K562 (cell line): Measurements from ENCODE around the gene PHACTR2. TPM values are rescaled to one million over a fixed set of nuclear protein-coding genes. Genes with fewer than 3 reads are reported as not detected.

Source experiments
- HDAC3 ChIP-seq: fragments of 450-650 bp; IDR thresholded peaks from 2 replicates; pipeline ENCODE4 v1.6.1; 2018; ENCODE audit warnings: borderline replicate concordance, mild to moderate bottlenecking, moderate library complexity; ENCODE audit not compliant: partially characterized antibody
- POLR2B ChIP-seq: fragments of 450-650 bp; IDR thresholded peaks from 2 replicates; pipeline ENCODE4 v1.6.1; 2018; ENCODE audit warnings: low read depth; ENCODE audit not compliant: partially characterized antibody
- PRMT5 ChIP-seq: sonication (generic); formaldehyde crosslinking; IDR thresholded peaks from 2 replicates; pipeline ENCODE4 v1.5.0; 2020; ENCODE audit warnings: missing genetic modification reagents
- polyA plus RNA-seq, 8 experiments: library from polyadenylated mRNA; depleted of rRNA in 4 of 8; stranded (reverse) in 5 of 8; unstranded in 3 of 8; fragments of >200 nt; fragmentation: Nextera tagmentation in 2 of 8; fragmentation: Illumina TruSeq in 1 of 8; extraction: Ambion mirVana in 2 of 8; extraction: Trizol in 1 of 8; gene quantifications; 2 replicates each; pipeline versions ENCODE4 v1.2.1 to v1.2.3, GENCODE V29; 2011 to 2014; ENCODE audit warnings: inconsistent platforms in 1 of 8, missing spikeins in 1 of 8
- total RNA-seq, 7 experiments: library from RNA; depleted of rRNA in 6 of 7; stranded (reverse); fragments of >200 nt in 6 of 7; fragmentation: Illumina TruSeq in 2 of 7; extraction: Trizol in 2 of 7; gene quantifications; 2 replicates each; pipeline versions ENCODE4 v1.2.1 to v1.2.3, GENCODE V29; 2011 to 2021; ENCODE audit warnings: low replicate concordance in 1 of 7
- TF ChIP-seq, protein P1 (sequence below), 2 experiments: fragments of 450-650 bp; formaldehyde crosslinking in 1 of 2; IDR thresholded peaks; 2 replicates each; pipeline versions ENCODE4 v1.4.0 to v1.6.1; 2014 to 2020; ENCODE audit warnings: mild to moderate bottlenecking in 2 of 2, borderline replicate concordance in 1 of 2, low read depth in 1 of 2
- TF ChIP-seq, protein P2 (sequence below): fragments of 250-450 bp; sonication (Bioruptor Pico); IDR thresholded peaks from 2 replicates; pipeline ENCODE4 v1.5.0; 2021
- TF ChIP-seq, protein P3 (sequence below), 3 experiments: IDR thresholded peaks in 2 of 3; conservative IDR thresholded peaks in 1 of 3; 2 replicates each; pipeline ENCODE4 v1.5.1; 2011 to 2012; ENCODE audit warnings: low read length in 3 of 3, mild to moderate bottlenecking in 3 of 3, control low read depth in 2 of 3, improper control_type of control experiment in 1 of 3, inconsistent platforms in 1 of 3, low read depth in 1 of 3, mixed read lengths in 1 of 3, moderate library complexity in 1 of 3; ENCODE audit not compliant: insufficient read depth in 2 of 3

PHACTR2 gene
- total and polyA plus RNA-seq, 9 of the 15 experiments (the other 6 are each of a cell fraction or from before 2014, with no cell fraction given): 5.3 to 52.5 (median 22.9) TPM

DNA sequence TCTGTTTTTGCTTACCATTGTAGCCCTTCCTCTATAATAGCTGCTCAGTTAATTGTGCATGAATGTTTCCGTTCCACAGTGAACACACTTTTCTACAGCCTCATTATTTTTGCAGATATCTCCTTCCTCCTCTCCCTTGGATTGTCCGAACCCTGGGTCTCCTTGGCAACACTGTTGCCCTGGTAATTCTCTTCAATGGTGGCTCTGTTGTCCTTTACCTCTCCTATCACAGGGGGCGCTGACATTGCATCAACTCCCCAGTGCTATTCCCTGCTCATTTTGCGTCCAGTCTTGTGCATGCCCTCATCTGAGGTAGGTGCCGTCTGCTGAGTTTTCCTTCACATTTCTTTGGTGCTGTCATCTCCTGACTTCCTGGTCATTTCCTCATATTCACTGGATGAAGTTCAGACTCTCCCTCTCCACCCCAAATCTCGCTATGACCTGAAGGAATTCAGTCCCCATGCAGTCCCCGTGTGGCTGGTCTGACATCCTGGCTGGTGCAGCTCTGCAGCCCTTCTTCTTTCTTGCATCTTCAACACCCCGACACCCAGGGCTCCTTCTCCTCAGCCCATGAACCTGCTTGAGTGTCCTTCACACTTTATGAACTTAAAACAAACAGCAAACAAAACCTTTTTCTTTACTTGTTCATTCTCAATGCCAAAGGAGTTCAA is 21.1 kb downstream of the PHACTR2 start (continued):
- TF ChIP-seq, protein P1, sequence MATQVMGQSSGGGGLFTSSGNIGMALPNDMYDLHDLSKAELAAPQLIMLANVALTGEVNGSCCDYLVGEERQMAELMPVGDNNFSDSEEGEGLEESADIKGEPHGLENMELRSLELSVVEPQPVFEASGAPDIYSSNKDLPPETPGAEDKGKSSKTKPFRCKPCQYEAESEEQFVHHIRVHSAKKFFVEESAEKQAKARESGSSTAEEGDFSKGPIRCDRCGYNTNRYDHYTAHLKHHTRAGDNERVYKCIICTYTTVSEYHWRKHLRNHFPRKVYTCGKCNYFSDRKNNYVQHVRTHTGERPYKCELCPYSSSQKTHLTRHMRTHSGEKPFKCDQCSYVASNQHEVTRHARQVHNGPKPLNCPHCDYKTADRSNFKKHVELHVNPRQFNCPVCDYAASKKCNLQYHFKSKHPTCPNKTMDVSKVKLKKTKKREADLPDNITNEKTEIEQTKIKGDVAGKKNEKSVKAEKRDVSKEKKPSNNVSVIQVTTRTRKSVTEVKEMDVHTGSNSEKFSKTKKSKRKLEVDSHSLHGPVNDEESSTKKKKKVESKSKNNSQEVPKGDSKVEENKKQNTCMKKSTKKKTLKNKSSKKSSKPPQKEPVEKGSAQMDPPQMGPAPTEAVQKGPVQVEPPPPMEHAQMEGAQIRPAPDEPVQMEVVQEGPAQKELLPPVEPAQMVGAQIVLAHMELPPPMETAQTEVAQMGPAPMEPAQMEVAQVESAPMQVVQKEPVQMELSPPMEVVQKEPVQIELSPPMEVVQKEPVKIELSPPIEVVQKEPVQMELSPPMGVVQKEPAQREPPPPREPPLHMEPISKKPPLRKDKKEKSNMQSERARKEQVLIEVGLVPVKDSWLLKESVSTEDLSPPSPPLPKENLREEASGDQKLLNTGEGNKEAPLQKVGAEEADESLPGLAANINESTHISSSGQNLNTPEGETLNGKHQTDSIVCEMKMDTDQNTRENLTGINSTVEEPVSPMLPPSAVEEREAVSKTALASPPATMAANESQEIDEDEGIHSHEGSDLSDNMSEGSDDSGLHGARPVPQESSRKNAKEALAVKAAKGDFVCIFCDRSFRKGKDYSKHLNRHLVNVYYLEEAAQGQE (IDR thresholded peaks at IDR 0.05; ENCODE audit: borderline replicate concordance): peak; percentile 40; the same call in 1 of the 2 replicates
- TF ChIP-seq, protein P1 (CRISPR knock-in tag; IDR thresholded peaks at IDR 0.05; ENCODE audit: low read depth): no peak
- TF ChIP-seq HDAC3: no peak
- no peak for TF ChIP-seq POLR2B
- TF ChIP-seq, protein P2, sequence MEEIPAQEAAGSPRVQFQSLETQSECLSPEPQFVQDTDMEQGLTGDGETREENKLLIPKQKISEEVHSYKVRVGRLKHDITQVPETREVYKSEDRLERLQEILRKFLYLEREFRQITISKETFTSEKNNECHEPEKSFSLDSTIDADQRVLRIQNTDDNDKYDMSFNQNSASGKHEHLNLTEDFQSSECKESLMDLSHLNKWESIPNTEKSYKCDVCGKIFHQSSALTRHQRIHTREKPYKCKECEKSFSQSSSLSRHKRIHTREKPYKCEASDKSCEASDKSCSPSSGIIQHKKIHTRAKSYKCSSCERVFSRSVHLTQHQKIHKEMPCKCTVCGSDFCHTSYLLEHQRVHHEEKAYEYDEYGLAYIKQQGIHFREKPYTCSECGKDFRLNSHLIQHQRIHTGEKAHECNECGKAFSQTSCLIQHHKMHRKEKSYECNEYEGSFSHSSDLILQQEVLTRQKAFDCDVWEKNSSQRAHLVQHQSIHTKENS (CRISPR knock-in tag): no peak
- TF ChIP-seq PRMT5 (CRISPR knock-in tag): no peak
- TF ChIP-seq, protein P3, sequence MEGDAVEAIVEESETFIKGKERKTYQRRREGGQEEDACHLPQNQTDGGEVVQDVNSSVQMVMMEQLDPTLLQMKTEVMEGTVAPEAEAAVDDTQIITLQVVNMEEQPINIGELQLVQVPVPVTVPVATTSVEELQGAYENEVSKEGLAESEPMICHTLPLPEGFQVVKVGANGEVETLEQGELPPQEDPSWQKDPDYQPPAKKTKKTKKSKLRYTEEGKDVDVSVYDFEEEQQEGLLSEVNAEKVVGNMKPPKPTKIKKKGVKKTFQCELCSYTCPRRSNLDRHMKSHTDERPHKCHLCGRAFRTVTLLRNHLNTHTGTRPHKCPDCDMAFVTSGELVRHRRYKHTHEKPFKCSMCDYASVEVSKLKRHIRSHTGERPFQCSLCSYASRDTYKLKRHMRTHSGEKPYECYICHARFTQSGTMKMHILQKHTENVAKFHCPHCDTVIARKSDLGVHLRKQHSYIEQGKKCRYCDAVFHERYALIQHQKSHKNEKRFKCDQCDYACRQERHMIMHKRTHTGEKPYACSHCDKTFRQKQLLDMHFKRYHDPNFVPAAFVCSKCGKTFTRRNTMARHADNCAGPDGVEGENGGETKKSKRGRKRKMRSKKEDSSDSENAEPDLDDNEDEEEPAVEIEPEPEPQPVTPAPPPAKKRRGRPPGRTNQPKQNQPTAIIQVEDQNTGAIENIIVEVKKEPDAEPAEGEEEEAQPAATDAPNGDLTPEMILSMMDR (IDR thresholded peaks at IDR 0.05 in 2 of 3, conservative IDR thresholded peaks at IDR 0.05 in 1 of 3; ENCODE audit: insufficient read depth in 2 of 3, low read depth in 1 of 3, low read length in 3 of 3): peak; percentile 56 to 63 (median 59)
